ENCODE data around the gene MPPE1.
A peak's percentile ranks its signal among the peaks of the same experiment; 100 is the strongest.

The MPPE1 gene

GRCh38 chr18:11909591-11910026 lies 1.5 kb upstream of the MPPE1 start:
- peak; percentile 44 for DNase-seq (ENCODE audit: low spot score)
- TF ChIP-seq CTCF (IDR thresholded peaks at IDR 0.05; ENCODE audit: extremely low read depth, missing control alignments) = no peak

- no peak for DNase-seq (ENCODE audit: low spot score)
Measured at GRCh38 chr18:11909061-11909455, 941 bp upstream of the MPPE1 start.

GRCh38 chr18:11906926-11907874 lies 917 bp downstream of the MPPE1 start:
- no peak for DNase-seq (ENCODE audit: low spot score)
- no peak for TF ChIP-seq CTCF (IDR thresholded peaks at IDR 0.05; ENCODE audit: extremely low read depth, missing control alignments)

More at GRCh38 chr18:11909061-11909455, 941 bp upstream of the MPPE1 start:
- no peak for TF ChIP-seq CTCF (IDR thresholded peaks at IDR 0.05; ENCODE audit: extremely low read depth, missing control alignments)

GRCh38 chr18:11906176-11906575 lies 1.9 kb downstream of the MPPE1 start:
- TF ChIP-seq CTCF (IDR thresholded peaks at IDR 0.05; ENCODE audit: extremely low read depth, missing control alignments) = no peak
- DNase-seq (ENCODE audit: low spot score) = peak; percentile 48

- no peak for DNase-seq (ENCODE audit: low spot score)
- no peak for TF ChIP-seq CTCF (IDR thresholded peaks at IDR 0.05; ENCODE audit: extremely low read depth, missing control alignments)
Measured at GRCh38 chr18:11905613-11906012, 2.5 kb downstream of the MPPE1 start.

GRCh38 chr18:11902522-11903292 lies 5.4 kb downstream of the MPPE1 start:
- no peak for DNase-seq (ENCODE audit: low spot score)
- no peak for TF ChIP-seq CTCF (IDR thresholded peaks at IDR 0.05; ENCODE audit: extremely low read depth, missing control alignments)

Data from GM20000 (cell line).